GM23338 (cell line): ENCODE data around the gene SPDL1. TPM values are rescaled to one million over a fixed set of nuclear protein-coding genes. Genes with fewer than 3 reads are reported as not detected.

Experiments
- ATAC-seq: fragments of 200-7000 bp; cut with Tn5 transposase; 3 replicates; pipeline ENCODE4 v1.9.1; 2020
- DNase-seq: peaks from one replicate; pipeline ENCODE4 v3.0.0-alpha.2; 2015; ENCODE audit warnings: low spot score
- H2AFZ ChIP-seq: fragments of 200-600 bp; sonication (generic); 2 replicates; pipeline ENCODE4 v1.8.0; 2016; ENCODE audit warnings: antibody characterized with exemption, mild to moderate bottlenecking, moderate library complexity
- H3F3A ChIP-seq: fragments of 200-600 bp; sonication (generic); replicated peaks from 2 replicates; pipeline ENCODE4 v1.8.0; 2017; ENCODE audit warnings: antibody characterized with exemption, mixed run types, low read depth
- H3K27ac ChIP-seq: fragments of 200-600 bp; sonication (generic); 2 replicates; pipeline ENCODE4 v1.6.1; 2016; ENCODE audit warnings: low read depth
- H3K27me3 ChIP-seq: fragments of 200-600 bp; sonication (generic); 2 replicates; pipeline ENCODE4 v1.8.0; 2016; ENCODE audit warnings: mild to moderate bottlenecking, mixed run types, moderate library complexity; ENCODE audit not compliant: insufficient read depth
- H3K36me3 ChIP-seq: fragments of 200-600 bp; sonication (generic); 2 replicates; pipeline ENCODE4 v1.8.0; 2016; ENCODE audit warnings: mild to moderate bottlenecking; ENCODE audit not compliant: insufficient read depth
- H3K4me1 ChIP-seq: fragments of 200-600 bp; sonication (generic); 2 replicates; pipeline ENCODE4 v1.8.0; 2016; ENCODE audit warnings: mild to moderate bottlenecking, moderate library complexity; ENCODE audit not compliant: insufficient read depth
- H3K4me2 ChIP-seq: fragments of 200-600 bp; sonication (generic); 2 replicates; pipeline ENCODE4 v1.7.1; 2017; ENCODE audit warnings: mixed run types
- H3K4me3 ChIP-seq: fragments of 200-600 bp; sonication (generic); 2 replicates; pipeline ENCODE4 v1.6.1; 2016; ENCODE audit warnings: mixed run types
- H3K79me2 ChIP-seq: fragments of 200-600 bp; sonication (generic); replicated peaks from 2 replicates; pipeline ENCODE4 v1.8.0; 2017; ENCODE audit warnings: mild to moderate bottlenecking; ENCODE audit not compliant: insufficient read depth
- H3K9me2 ChIP-seq: fragments of 200-600 bp; sonication (generic); 2 replicates; pipeline ENCODE4 v1.8.0; 2017; ENCODE audit not compliant: insufficient read depth
- H4K20me1 ChIP-seq: fragments of 200-600 bp; sonication (generic); replicated peaks from 2 replicates; pipeline ENCODE4 v1.8.0; 2017; ENCODE audit warnings: mild to moderate bottlenecking; ENCODE audit not compliant: insufficient read depth
- H3K27ac Mint-ChIP-seq: 2 replicates; pipeline ENCODE4 v1.8.0; 2020; ENCODE audit warnings: inconsistent platforms, mild to moderate bottlenecking, moderate library complexity, mixed read lengths
- H3K27me3 Mint-ChIP-seq: 3 replicates; pipeline ENCODE4 v1.8.0; 2022; ENCODE audit warnings: low read depth, mild to moderate bottlenecking, moderate library complexity, mixed read lengths, inconsistent platforms; ENCODE audit not compliant: insufficient read depth, poor library complexity
- H3K36me3 Mint-ChIP-seq: 3 replicates; pipeline ENCODE4 v1.8.0; 2021; ENCODE audit warnings: low read depth, mild to moderate bottlenecking, inconsistent platforms, moderate library complexity, mixed read lengths
- H3K4me1 Mint-ChIP-seq: 3 replicates; pipeline ENCODE4 v1.8.0; 2020; ENCODE audit warnings: mild to moderate bottlenecking, inconsistent platforms, mixed read lengths
- H3K4me3 Mint-ChIP-seq: 3 replicates; pipeline ENCODE4 v1.8.0; 2021; ENCODE audit warnings: moderate library complexity, mild to moderate bottlenecking, inconsistent platforms, mixed read lengths
- H3K9me3 Mint-ChIP-seq: 3 replicates; pipeline ENCODE4 v1.8.0; 2020; ENCODE audit warnings: moderate library complexity, mild to moderate bottlenecking, inconsistent platforms, mixed read lengths
- CREB1 ChIP-seq: fragments of 250-450 bp; sonication (Bioruptor Pico); IDR thresholded peaks from 2 replicates; pipeline ENCODE4 v1.5.0; 2020; ENCODE audit warnings: low read depth, mild to moderate bottlenecking, moderate library complexity
- CTCF ChIP-seq, 2 experiments: fragments of 200-600 bp in 1 of 2; sonication (generic) in 1 of 2; conservative IDR thresholded peaks; 2 replicates each; pipeline versions ENCODE4 v1.5.1 to v1.6.1; 2016 to 2017; ENCODE audit warnings: antibody characterized with exemption in 2 of 2, low read depth in 2 of 2, mild to moderate bottlenecking in 2 of 2, moderate library complexity in 1 of 2
- ETS1 ChIP-seq: IDR thresholded peaks from 2 replicates; pipeline ENCODE4 v1.6.1; 2016; ENCODE audit warnings: antibody characterized with exemption
- EZH2 ChIP-seq: fragments of 200-600 bp; sonication (generic); IDR thresholded peaks from one replicate; pipeline ENCODE4 v1.8.0; 2017; ENCODE audit warnings: antibody characterized with exemption, mild to moderate bottlenecking, low read depth; ENCODE audit not compliant: unreplicated experiment
- EZH2phosphoT487 ChIP-seq: fragments of 200-600 bp; sonication (generic); IDR thresholded peaks from one replicate; pipeline ENCODE4 v1.8.1; 2018; ENCODE audit warnings: antibody characterized with exemption; ENCODE audit not compliant: unreplicated experiment
- JUNB ChIP-seq: IDR thresholded peaks from one replicate; pipeline ENCODE4 v1.6.1; 2016; ENCODE audit warnings: antibody characterized with exemption; ENCODE audit not compliant: unreplicated experiment
- NANOG ChIP-seq: IDR thresholded peaks from 2 replicates; pipeline ENCODE4 v1.6.1; 2016; ENCODE audit warnings: antibody characterized with exemption, borderline replicate concordance
- POLR2AphosphoS5 ChIP-seq: IDR thresholded peaks from 2 replicates; pipeline ENCODE4 v1.6.1; 2016; ENCODE audit warnings: antibody characterized with exemption, low read depth
- REST ChIP-seq: IDR thresholded peaks from one replicate; pipeline ENCODE4 v1.6.1; 2018; ENCODE audit warnings: antibody characterized with exemption; ENCODE audit not compliant: unreplicated experiment
- STAT1 ChIP-seq: IDR thresholded peaks from one replicate; pipeline ENCODE4 v1.6.1; 2016; ENCODE audit warnings: antibody characterized with exemption; ENCODE audit not compliant: unreplicated experiment
- ZNF114 ChIP-seq: fragments of 250-450 bp; sonication (Bioruptor Pico); IDR thresholded peaks from 2 replicates; pipeline ENCODE4 v1.5.0; 2020; ENCODE audit warnings: mild to moderate bottlenecking, moderate library complexity
- ZNF331 ChIP-seq: fragments of 250-450 bp; sonication (Bioruptor Pico); IDR thresholded peaks from 2 replicates; pipeline ENCODE4 v1.5.0; 2020; ENCODE audit warnings: low read depth, mild to moderate bottlenecking, moderate library complexity
- polyA plus RNA-seq: library from polyadenylated mRNA; unstranded; fragments of >200 nt; fragmentation: Nextera tagmentation; extraction: Ambion mirVana; gene quantifications from 2 replicates; pipeline ENCODE4 v1.2.1, GENCODE V29; 2016
- total RNA-seq: library from RNA; depleted of rRNA; stranded (reverse); fragments of >200 nt; shearing (Covaris generic); gene quantifications from 2 replicates; pipeline ENCODE4 v1.2.3, GENCODE V29; 2014

SPDL1 gene
- total and polyA plus RNA-seq, 2 experiments from 2014 or later = 76.9 to 79.6 TPM

GRCh38 chr5:169548315-169548714, 35.3 kb upstream of the SPDL1 start:
- no peaks in the 10 kb centered on the region for H3K36me3 Mint-ChIP-seq

GRCh38 chr5:169549453-169550100, 34.0 kb upstream of the SPDL1 start:
- Mint-ChIP-seq H3K27ac (no peak overlapping the region), H3K27me3 (peaks cover 4% of the 10 kb centered on the region)
- H3K4me1 ChIP-seq = no peaks in the 10 kb centered on the region
- TF ChIP-seq CTCF (conservative IDR thresholded peaks at IDR 0.05; ENCODE audit: low read depth in 2 of 2) (no peak), EZH2 (no peak), POLR2AphosphoS5 (no peak), NANOG (no peak), CREB1 (CRISPR knock-in tag) (no peak), REST (no peak), JUNB (no peak), STAT1 (no peak), ETS1 (no peak), ZNF114 (no peak), EZH2phosphoT487 (no peak), ZNF331 (no peak)

More at GRCh38 chr5:169548315-169548714, 35.3 kb upstream of the SPDL1 start:
- Histone ChIP-seq H3K79me2 (no peaks in the 10 kb centered on the region), H3K27ac (no peak overlapping the region), H4K20me1 (no peaks in the 10 kb centered on the region), H3K9me2 (no peaks in the 10 kb centered on the region), H3K4me3 (no peak overlapping the region), H3K4me1 (no peaks in the 10 kb centered on the region), H2AFZ (no peak overlapping the region), H3K36me3 (no peaks in the 10 kb centered on the region), H3K27me3 (no peaks in the 10 kb centered on the region), H3K4me2 (no peak overlapping the region), H3F3A (no peaks in the 10 kb centered on the region)
- DNase-seq (peak; percentile 55), ATAC-seq (peak; percentile 83)
- Mint-ChIP-seq H3K27ac (no peak overlapping the region), H3K4me3 (no peak overlapping the region), H3K4me1 (peaks cover 4% of the 10 kb centered on the region; the same call in 2 of the 3 replicates), H3K9me3 (no peaks in the 10 kb centered on the region), H3K27me3 (no peaks in the 10 kb centered on the region)
- TF ChIP-seq NANOG (no peak), CTCF (conservative IDR thresholded peaks at IDR 0.05; ENCODE audit: low read depth in 2 of 2) (peak; percentile 51 to 68), STAT1 (no peak)

More at GRCh38 chr5:169549453-169550100, 34.0 kb upstream of the SPDL1 start:
- Histone ChIP-seq H3K4me3 (no peak overlapping the region), H3K9me2 (no peaks in the 10 kb centered on the region), H3K36me3 (no peaks in the 10 kb centered on the region), H4K20me1 (no peaks in the 10 kb centered on the region), H3F3A (no peaks in the 10 kb centered on the region), H2AFZ (no peak overlapping the region), H3K27me3 (no peaks in the 10 kb centered on the region), H3K27ac (no peak overlapping the region), H3K4me2 (no peak overlapping the region), H3K79me2 (no peaks in the 10 kb centered on the region)
- Mint-ChIP-seq H3K4me1 (peaks cover 4% of the 10 kb centered on the region; the same call in 2 of the 3 replicates), H3K9me3 (no peaks in the 10 kb centered on the region), H3K4me3 (no peak overlapping the region), H3K36me3 (no peaks in the 10 kb centered on the region)
- ATAC-seq (no peak), DNase-seq (no peak)
